Lung (tissue), 12 donors: Measurements from ENCODE around the gene EPB41L4A. TPM values are rescaled to one million over a fixed set of nuclear protein-coding genes. Genes with fewer than 3 reads are reported as not detected.

ENCODE experiments used
- ATAC-seq: fragments of 200-7000 bp; cut with Tn5 transposase; one replicate; pipeline ENCODE4 v1.9.1; 2020; ENCODE audit warnings: moderate number of reproducible peaks; ENCODE audit not compliant: insufficient read depth, low FRiP score
- DNase-seq, 3 donors: peaks; one replicate each; pipeline ENCODE4 v3.0.0-alpha.2; 2013 to 2017
- H3K27ac ChIP-seq, 2 donors: one replicate each; pipeline ENCODE4 v1.5.1; 2013; ENCODE audit warnings: mild to moderate bottlenecking in 2 of 2, moderate library complexity in 2 of 2, control low read depth in 1 of 2, inconsistent platforms in 1 of 2, low read depth in 1 of 2, low read length in 1 of 2
- H3K27me3 ChIP-seq, 3 donors: one replicate each; pipeline ENCODE4 v1.5.1; 2013; ENCODE audit warnings: low read length in 2 of 3; ENCODE audit not compliant: control insufficient read depth in 3 of 3, insufficient read depth in 3 of 3
- H3K36me3 ChIP-seq, 4 donors: one replicate each; pipeline ENCODE4 v1.5.1; 2013; ENCODE audit warnings: low read length in 4 of 4, mild to moderate bottlenecking in 1 of 4, moderate library complexity in 1 of 4; ENCODE audit not compliant: control insufficient read depth in 4 of 4, insufficient read depth in 4 of 4
- H3K4me1 ChIP-seq, 5 donors: one replicate each; pipeline ENCODE4 v1.5.1; 2013; ENCODE audit warnings: low read length in 5 of 5, mild to moderate bottlenecking in 2 of 5, moderate library complexity in 1 of 5; ENCODE audit not compliant: control insufficient read depth in 5 of 5, insufficient read depth in 5 of 5
- H3K4me3 ChIP-seq: one replicate; pipeline ENCODE4 v1.5.1; 2013; ENCODE audit warnings: mild to moderate bottlenecking, control low read depth, moderate library complexity
- H3K9ac ChIP-seq, 2 donors: one replicate each; pipeline ENCODE4 v1.5.1; 2013; ENCODE audit warnings: low read length in 2 of 2, control low read depth in 1 of 2; ENCODE audit not compliant: insufficient read depth in 1 of 2
- H3K9me3 ChIP-seq, 4 donors: one replicate each; pipeline ENCODE4 v1.5.1; 2013; ENCODE audit warnings: low read length in 3 of 4, mild to moderate bottlenecking in 1 of 4, moderate library complexity in 1 of 4; ENCODE audit not compliant: control insufficient read depth in 4 of 4, insufficient read depth in 3 of 4
- WGBS, 2 donors: extraction: QIAGEN DNeasy Blood & Tissue Kit; methylation state at CpG; one replicate each; pipeline ENCODE4 v1.1.7; 2013; 5-methylcytosine and 5-hydroxymethylcytosine counted together
- polyA plus RNA-seq, 2 donors: library from polyadenylated mRNA; stranded (reverse); fragments of 200-250 nt; gene quantifications; one replicate each; pipeline ENCODE4 v1.2.1, GENCODE V29; 2013
- total RNA-seq, 2 donors: library from RNA; depleted of rRNA in 1 of 2; stranded (reverse); fragments of >200 nt in 1 of 2; gene quantifications; one replicate each; pipeline ENCODE4 v1.2.1, GENCODE V29; 2014 to 2021
- TF ChIP-seq, protein P1 (sequence below): IDR thresholded peaks from 2 replicates; pipeline ENCODE4 v1.5.1; 2012; ENCODE audit warnings: mild to moderate bottlenecking; ENCODE audit errors: control extremely low read depth, extremely low read depth
- donor health status: control.
- donor health status: control.
- donor health status: Bipolar disorder and iron deficiency.
- donor health status: healthy.
- donor health status: DM: yes; HTN: yes; CAD: no.

The EPB41L4A gene
- total and polyA plus RNA-seq, 4 donors = 4.6 to 44.5 (median 14.9) TPM

DNA sequence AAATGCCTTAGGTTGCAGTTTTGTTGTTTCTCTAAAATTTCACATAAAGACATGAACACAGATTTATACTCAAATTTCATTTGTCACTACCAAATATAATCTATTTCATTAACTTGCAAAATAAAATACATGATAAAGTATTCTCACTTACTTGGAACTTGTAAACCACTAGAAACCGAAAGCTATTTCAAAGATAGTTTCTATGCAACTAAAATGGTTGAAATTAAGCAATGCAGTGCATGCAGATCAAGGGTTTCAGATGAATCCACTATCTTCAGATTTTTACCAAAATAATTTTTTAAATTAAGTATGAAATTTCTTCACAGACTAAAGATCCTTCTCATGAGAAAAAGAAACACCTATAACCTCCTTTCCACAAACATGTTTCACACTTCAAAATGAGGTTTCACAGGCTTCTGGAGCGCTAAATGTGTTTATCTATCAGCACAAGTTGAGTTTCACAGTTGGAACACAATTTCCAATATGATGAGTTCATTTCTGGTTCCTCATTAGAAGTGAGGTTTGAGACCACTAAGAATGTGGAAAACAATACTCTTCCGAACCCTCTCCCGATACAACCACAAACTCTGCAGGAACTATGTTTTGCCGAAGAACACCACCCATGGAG, 63.9 kb downstream of the EPB41L4A start:
- WGBS, 2 donors = 80 to 88% methylated on average over 5 of the region's 5 CpGs
- TF ChIP-seq, protein P1, sequence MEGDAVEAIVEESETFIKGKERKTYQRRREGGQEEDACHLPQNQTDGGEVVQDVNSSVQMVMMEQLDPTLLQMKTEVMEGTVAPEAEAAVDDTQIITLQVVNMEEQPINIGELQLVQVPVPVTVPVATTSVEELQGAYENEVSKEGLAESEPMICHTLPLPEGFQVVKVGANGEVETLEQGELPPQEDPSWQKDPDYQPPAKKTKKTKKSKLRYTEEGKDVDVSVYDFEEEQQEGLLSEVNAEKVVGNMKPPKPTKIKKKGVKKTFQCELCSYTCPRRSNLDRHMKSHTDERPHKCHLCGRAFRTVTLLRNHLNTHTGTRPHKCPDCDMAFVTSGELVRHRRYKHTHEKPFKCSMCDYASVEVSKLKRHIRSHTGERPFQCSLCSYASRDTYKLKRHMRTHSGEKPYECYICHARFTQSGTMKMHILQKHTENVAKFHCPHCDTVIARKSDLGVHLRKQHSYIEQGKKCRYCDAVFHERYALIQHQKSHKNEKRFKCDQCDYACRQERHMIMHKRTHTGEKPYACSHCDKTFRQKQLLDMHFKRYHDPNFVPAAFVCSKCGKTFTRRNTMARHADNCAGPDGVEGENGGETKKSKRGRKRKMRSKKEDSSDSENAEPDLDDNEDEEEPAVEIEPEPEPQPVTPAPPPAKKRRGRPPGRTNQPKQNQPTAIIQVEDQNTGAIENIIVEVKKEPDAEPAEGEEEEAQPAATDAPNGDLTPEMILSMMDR = no peak

DNA sequence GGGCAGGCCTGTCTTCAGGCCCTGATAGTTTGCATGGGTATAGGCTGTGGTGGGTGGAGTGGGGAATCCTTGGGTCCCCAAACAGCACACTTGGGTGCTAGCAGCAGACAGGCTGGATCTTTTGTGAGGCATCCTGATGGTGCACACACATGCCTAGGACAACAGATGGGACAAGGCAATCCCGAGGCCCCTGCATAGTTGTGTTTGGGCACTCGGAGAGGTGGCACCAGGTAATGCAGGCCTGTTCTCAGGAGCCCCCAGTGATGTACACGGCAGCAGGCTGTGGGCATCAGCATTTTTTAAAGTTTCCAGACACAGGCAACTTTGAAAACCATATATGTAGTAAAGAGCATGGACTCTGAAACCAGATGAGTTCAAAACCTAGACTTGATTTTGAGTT, 65.4 kb downstream of the EPB41L4A start:
- Histone ChIP-seq H3K9ac (no peak overlapping the region), H3K9me3 (peaks cover 0 to 2% (median 0%) of the 10 kb centered on the region in 4 donors), H3K4me3 (no peak overlapping the region), H3K27me3 (no peaks in the 10 kb centered on the region), H3K4me1 (peaks cover under 1 to 25% (median 4%) of the 10 kb centered on the region in 5 donors), H3K36me3 (no peaks in the 10 kb centered on the region), H3K27ac (no peak overlapping the region)
- DNase-seq = no peak
- no peak for ATAC-seq
- TF ChIP-seq, protein P1 = no peak
- 60 to 72% methylated on average over 3 of the region's 3 CpGs for WGBS, 2 donors

More for the DNA sequence above, 63.9 kb downstream of the EPB41L4A start:
- DNase-seq (peak in 1 of 3 donors; percentile 12), ATAC-seq (no peak)
- Histone ChIP-seq H3K9me3 (peaks cover 0 to 2% (median 0%) of the 10 kb centered on the region in 4 donors), H3K27ac (no peak overlapping the region), H3K36me3 (no peaks in the 10 kb centered on the region), H3K9ac (no peak overlapping the region), H3K27me3 (no peaks in the 10 kb centered on the region), H3K4me1 (peaks cover 0 to 11% (median 3%) of the 10 kb centered on the region in 5 donors), H3K4me3 (no peak overlapping the region)

DNA sequence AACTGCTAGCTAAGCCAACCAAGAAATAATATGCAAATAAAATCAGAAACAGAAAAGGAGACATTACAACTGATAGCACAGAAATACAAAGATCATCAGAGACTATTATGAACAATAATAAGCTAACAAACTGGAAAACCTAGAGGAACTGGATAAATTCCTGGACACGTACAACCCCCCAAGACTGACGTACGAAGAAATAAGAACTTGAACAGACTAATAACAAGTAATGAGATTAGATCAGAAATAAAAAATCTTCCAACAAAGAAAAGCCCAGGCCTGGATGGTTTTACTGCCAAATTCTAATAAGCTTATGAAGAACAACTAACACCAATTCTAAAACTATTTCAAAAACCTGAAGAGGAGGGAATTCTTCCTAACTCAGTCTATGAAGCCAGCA, 67.9 kb downstream of the EPB41L4A start:
- Histone ChIP-seq H3K36me3 (no peaks in the 10 kb centered on the region), H3K9me3 (peaks cover 0 to 2% (median 0%) of the 10 kb centered on the region in 4 donors), H3K4me3 (no peak overlapping the region), H3K27ac (no peak overlapping the region), H3K9ac (no peak overlapping the region), H3K4me1 (peaks cover 3 to 29% (median 5%) of the 10 kb centered on the region in 5 donors), H3K27me3 (no peaks in the 10 kb centered on the region)
- ATAC-seq (no peak), DNase-seq (no peak)
- 76 to 86% methylated on average over 3 of the region's 3 CpGs for WGBS, 2 donors
- TF ChIP-seq, protein P1 = no peak
